HEK293 (cell line): ENCODE results near the gene AATF.

Source experiments
- CTCF ChIA-PET: fragments of 350-600 bp; formaldehyde crosslinking; extraction: SDS; loops from one replicate; lab custom pipeline; 2021; ENCODE audit warnings: antibody characterized with exemption; lab: Yijun Ruan, JAX
- POLR2A ChIA-PET: fragments of 300-600 bp; formaldehyde crosslinking; extraction: SDS; loops from one replicate; lab custom pipeline; 2020; ENCODE audit warnings: antibody characterized with exemption, inconsistent platforms; lab: Yijun Ruan, JAX
- H3K27ac ChIP-seq: fragments of 200-500 bp; sonication (Bioruptor generic); 2 replicates; pipeline ENCODE4 v1.5.1; 2014; ENCODE audit warnings: low read depth, low read length, control low read depth, inconsistent platforms; ENCODE audit errors: extremely low read depth
- H3K36me3 ChIP-seq, 2 experiments: fragments of 200-500 bp in 1 of 2; sonication (Bioruptor generic) in 1 of 2; 1 replicate in 1 of 2; 2 replicates in 1 of 2; pipeline ENCODE4 v1.5.1; 2014 to 2017; ENCODE audit warnings: inconsistent platforms in 2 of 2, low read length in 2 of 2; ENCODE audit not compliant: control insufficient read depth in 2 of 2, insufficient read depth in 1 of 2
- H3K4me1 ChIP-seq: fragments of 200-500 bp; sonication (Bioruptor generic); 2 replicates; pipeline ENCODE4 v1.5.1; 2014; ENCODE audit warnings: mild to moderate bottlenecking, low read length, inconsistent platforms; ENCODE audit not compliant: control insufficient read depth, insufficient read depth
- H3K4me3 ChIP-seq: 2 replicates; pipeline ENCODE4 v1.5.1; 2011; ENCODE audit warnings: low read depth, mild to moderate bottlenecking, control low read depth, low read length, moderate library complexity
- H3K9me3 ChIP-seq: fragments of 200-500 bp; sonication (Bioruptor generic); 2 replicates; pipeline ENCODE4 v1.5.1; 2014; ENCODE audit warnings: low read depth, low read length, inconsistent platforms; ENCODE audit not compliant: control insufficient read depth, insufficient read depth
- GLIS1 ChIP-seq: fragments of 450-650 bp; formaldehyde crosslinking; IDR thresholded peaks from 2 replicates; pipeline ENCODE4 v1.5.1; 2016; ENCODE audit warnings: missing biosample characterization, missing genetic modification characterization
- HIC1 ChIP-seq: fragments of 450-650 bp; formaldehyde crosslinking; IDR thresholded peaks from 2 replicates; pipeline ENCODE4 v1.5.1; 2016; ENCODE audit warnings: missing biosample characterization, missing genetic modification characterization
- IKZF3 ChIP-seq: fragments of 450-650 bp; IDR thresholded peaks from 2 replicates; pipeline ENCODE4 v1.5.0; 2018; ENCODE audit warnings: missing biosample characterization, mild to moderate bottlenecking, missing genetic modification characterization, moderate library complexity
- KLF17 ChIP-seq: fragments of 450-650 bp; formaldehyde crosslinking; IDR thresholded peaks from 2 replicates; pipeline ENCODE4 v1.5.1; 2016; ENCODE audit warnings: missing biosample characterization, missing genetic modification characterization
- KLF8 ChIP-seq: fragments of 450-650 bp; formaldehyde crosslinking; IDR thresholded peaks from 2 replicates; pipeline ENCODE4 v1.5.1; 2016; ENCODE audit warnings: missing biosample characterization, missing genetic modification characterization
- PATZ1 ChIP-seq: fragments of 450-650 bp; formaldehyde crosslinking; IDR thresholded peaks from 2 replicates; pipeline ENCODE4 v1.5.1; 2016; ENCODE audit warnings: missing biosample characterization, missing genetic modification characterization
- RBAK ChIP-seq: fragments of 450-650 bp; formaldehyde crosslinking; IDR thresholded peaks from 2 replicates; pipeline ENCODE4 v1.5.1; 2016; ENCODE audit warnings: missing biosample characterization, missing genetic modification characterization
- SCRT1 ChIP-seq: fragments of 450-650 bp; formaldehyde crosslinking; IDR thresholded peaks from 2 replicates; pipeline ENCODE4 v1.5.1; 2016; ENCODE audit warnings: missing biosample characterization, missing genetic modification characterization, borderline replicate concordance
- SETDB1 ChIP-seq: IDR thresholded peaks from one replicate; pipeline ENCODE4 v1.6.1; 2017; ENCODE audit warnings: mild to moderate bottlenecking, low read length, moderate library complexity, mixed read lengths; ENCODE audit not compliant: insufficient read length
- YY2 ChIP-seq: fragments of 450-650 bp; formaldehyde crosslinking; IDR thresholded peaks from 2 replicates; pipeline ENCODE4 v1.5.1; 2016; ENCODE audit warnings: missing biosample characterization, missing genetic modification characterization
- ZBTB11 ChIP-seq: fragments of 450-650 bp; formaldehyde crosslinking; conservative IDR thresholded peaks from 2 replicates; pipeline ENCODE4 v1.5.1; 2016; ENCODE audit warnings: low read depth, missing biosample characterization, missing genetic modification characterization
- ZNF140 ChIP-seq: fragments of 450-650 bp; formaldehyde crosslinking; IDR thresholded peaks from 2 replicates; pipeline ENCODE4 v1.5.1; 2016; ENCODE audit warnings: missing biosample characterization, missing genetic modification characterization
- ZNF354C ChIP-seq: fragments of 450-650 bp; formaldehyde crosslinking; IDR thresholded peaks from 2 replicates; pipeline ENCODE4 v1.5.1; 2016; ENCODE audit warnings: missing biosample characterization, missing genetic modification characterization, low read depth, borderline replicate concordance
- ZNF521 ChIP-seq: fragments of 450-650 bp; formaldehyde crosslinking; IDR thresholded peaks from 2 replicates; pipeline ENCODE4 v1.5.1; 2017; ENCODE audit warnings: missing biosample characterization, mild to moderate bottlenecking, missing genetic modification characterization
- ZNF544 ChIP-seq: fragments of 450-650 bp; formaldehyde crosslinking; IDR thresholded peaks from 2 replicates; pipeline ENCODE4 v1.5.0; 2017; ENCODE audit warnings: missing biosample characterization, missing genetic modification characterization
- ZNF555 ChIP-seq: fragments of 450-650 bp; formaldehyde crosslinking; conservative IDR thresholded peaks from 2 replicates; pipeline ENCODE4 v1.5.1; 2017; ENCODE audit warnings: missing biosample characterization, mild to moderate bottlenecking, missing genetic modification characterization, inconsistent platforms
- ZNF621 ChIP-seq: fragments of 450-650 bp; formaldehyde crosslinking; IDR thresholded peaks from 2 replicates; pipeline ENCODE4 v1.5.1; 2017; ENCODE audit warnings: missing biosample characterization, missing genetic modification characterization
- ZNF624 ChIP-seq: fragments of 450-650 bp; formaldehyde crosslinking; IDR thresholded peaks from 2 replicates; pipeline ENCODE4 v1.5.1; 2017; ENCODE audit warnings: missing biosample characterization, missing genetic modification characterization
- ZNF645 ChIP-seq: fragments of 450-650 bp; formaldehyde crosslinking; IDR thresholded peaks from 2 replicates; pipeline ENCODE4; 2016; ENCODE audit warnings: missing biosample characterization, missing genetic modification characterization
- ZNF692 ChIP-seq: fragments of 450-650 bp; formaldehyde crosslinking; IDR thresholded peaks from 2 replicates; pipeline ENCODE4 v1.5.1; 2016; ENCODE audit warnings: missing biosample characterization, missing genetic modification characterization
- ZSCAN4 ChIP-seq: fragments of 450-650 bp; formaldehyde crosslinking; IDR thresholded peaks from 2 replicates; pipeline ENCODE4 v1.5.1; 2017; ENCODE audit warnings: missing biosample characterization, missing genetic modification characterization

Gene AATF

GRCh38 chr17:37096071-37096470, 147.3 kb downstream of the AATF start:
- TF ChIP-seq ZNF692 (tag by site-specific recombination) (no peak), ZNF645 (no peak), SCRT1 (tag by site-specific recombination) (no peak), HIC1 (tag by site-specific recombination) (no peak), RBAK (tag by site-specific recombination) (no peak), ZSCAN4 (tag by site-specific recombination) (no peak), ZNF624 (no peak), GLIS1 (tag by site-specific recombination) (no peak), PATZ1 (tag by site-specific recombination) (no peak), KLF17 (tag by site-specific recombination) (no peak), YY2 (tag by site-specific recombination) (no peak), ZNF555 (tag by site-specific recombination) (no peak), ZNF140 (tag by site-specific recombination) (no peak), ZNF354C (no peak)
- Histone ChIP-seq H3K9me3 (no peaks in the 10 kb centered on the region), H3K4me3 (no peak overlapping the region), H3K36me3 (peaks cover 27 to 54% of the 10 kb centered on the region in 2 experiments), H3K4me1 (no peaks in the 10 kb centered on the region), H3K27ac (no peak overlapping the region)
- ChIA-PET CTCF (no interaction called here), POLR2A (no interaction called here)

GRCh38 chr17:37097154-37097553, 148.4 kb downstream of the AATF start:
- Histone ChIP-seq H3K4me1 (no peaks in the 10 kb centered on the region), H3K36me3 (peaks cover 31 to 61% of the 10 kb centered on the region in 2 experiments), H3K27ac (no peak overlapping the region), H3K9me3 (no peaks in the 10 kb centered on the region), H3K4me3 (no peak overlapping the region)
- ChIA-PET POLR2A (no interaction called here), CTCF (no interaction called here)
- TF ChIP-seq ZNF645 (no peak), ZNF544 (no peak), KLF8 (tag by site-specific recombination) (no peak), IKZF3 (tag by site-specific recombination) (no peak), ZNF624 (no peak), SETDB1 (no peak), ZNF621 (tag by site-specific recombination) (no peak), ZBTB11 (tag by site-specific recombination) (no peak), RBAK (tag by site-specific recombination) (no peak), ZNF521 (tag by site-specific recombination) (no peak)
